ENCODE measurements around the gene CRTAC1.

Gene CRTAC1

DNA sequence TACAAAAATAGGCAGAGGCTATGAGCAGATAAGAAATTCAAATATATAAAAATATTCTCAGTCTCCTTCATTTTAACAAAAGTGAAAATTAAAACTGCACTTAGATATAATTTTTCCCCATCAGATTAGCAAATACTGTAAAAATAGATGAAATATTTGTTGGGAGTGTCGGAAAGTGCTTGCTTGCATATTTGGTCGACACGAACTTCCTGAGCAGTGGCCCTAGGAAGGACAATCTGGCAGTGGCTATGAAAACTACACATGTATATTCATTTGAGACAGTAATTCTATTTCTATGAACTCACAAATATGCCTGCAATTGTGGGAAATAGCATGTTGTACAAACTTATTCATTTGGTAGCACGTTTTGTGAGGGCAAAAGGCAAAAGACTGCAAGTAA, 99.4 kb downstream of the CRTAC1 start:
- H3K9me3 Mint-ChIP-seq (ENCODE audit: low read depth), result no peaks in the 10 kb centered on the region
- H3K4me3 Mint-ChIP-seq, result no peak overlapping the region
- H3K4me1 Mint-ChIP-seq (ENCODE audit: low read depth), result no peaks in the 10 kb centered on the region
- H3K27me3 Mint-ChIP-seq, result peaks cover 5% of the 10 kb centered on the region
- H3K36me3 Mint-ChIP-seq, result no peaks in the 10 kb centered on the region
- H3K27ac Mint-ChIP-seq, result no peak overlapping the region

DNA sequence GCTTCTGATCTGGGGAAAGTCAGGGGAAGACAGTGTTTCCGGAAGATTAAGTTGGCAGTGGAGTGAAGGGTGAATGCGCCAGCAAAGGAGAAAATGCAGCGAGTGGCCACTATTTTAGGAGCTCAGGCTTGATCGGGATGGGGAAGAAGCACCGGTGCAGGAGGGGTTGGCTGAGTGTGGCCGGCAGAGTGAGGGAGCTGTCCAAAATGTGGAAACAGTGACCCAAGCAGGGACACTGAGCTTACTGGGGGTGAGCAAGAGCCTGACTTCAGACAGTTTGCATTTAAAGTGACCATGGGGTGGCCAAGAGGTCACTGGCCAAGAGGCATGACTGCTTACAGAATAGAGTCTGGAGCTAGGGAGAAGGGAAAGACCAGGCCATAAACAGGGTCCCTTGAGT, 101.5 kb downstream of the CRTAC1 start:
- no peaks in the 10 kb centered on the region for H3K9me3 Mint-ChIP-seq (ENCODE audit: low read depth)

DNA sequence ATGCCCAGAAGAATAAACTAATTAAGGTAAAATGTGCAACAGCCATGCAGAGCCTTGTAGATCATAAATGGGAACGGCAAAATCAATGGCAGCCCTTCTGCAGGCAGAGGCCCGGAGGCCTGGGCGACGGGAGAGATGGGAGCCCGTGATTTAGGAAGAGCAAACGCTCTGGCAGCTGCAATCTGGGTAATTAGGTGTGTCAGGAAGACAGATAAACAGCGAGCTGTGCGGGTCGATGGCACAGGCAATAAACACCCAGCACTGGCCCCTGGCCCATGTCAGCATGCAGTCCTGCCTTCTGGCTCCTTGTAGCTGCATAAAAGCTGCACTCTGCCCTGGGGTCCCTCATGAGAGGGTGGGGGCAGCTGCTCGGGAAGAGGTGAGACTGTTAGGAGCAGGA, 102.8 kb downstream of the CRTAC1 start:
- peaks cover 18% of the 10 kb centered on the region for H3K27me3 Mint-ChIP-seq

More for the DNA sequence above, 101.5 kb downstream of the CRTAC1 start:
- no peaks in the 10 kb centered on the region for H3K4me1 Mint-ChIP-seq (ENCODE audit: low read depth)
- H3K4me3 Mint-ChIP-seq, result no peak overlapping the region
- H3K27me3 Mint-ChIP-seq, result peaks cover 17% of the 10 kb centered on the region
- H3K36me3 Mint-ChIP-seq, result no peaks in the 10 kb centered on the region
- H3K27ac Mint-ChIP-seq, result no peak overlapping the region

DNA sequence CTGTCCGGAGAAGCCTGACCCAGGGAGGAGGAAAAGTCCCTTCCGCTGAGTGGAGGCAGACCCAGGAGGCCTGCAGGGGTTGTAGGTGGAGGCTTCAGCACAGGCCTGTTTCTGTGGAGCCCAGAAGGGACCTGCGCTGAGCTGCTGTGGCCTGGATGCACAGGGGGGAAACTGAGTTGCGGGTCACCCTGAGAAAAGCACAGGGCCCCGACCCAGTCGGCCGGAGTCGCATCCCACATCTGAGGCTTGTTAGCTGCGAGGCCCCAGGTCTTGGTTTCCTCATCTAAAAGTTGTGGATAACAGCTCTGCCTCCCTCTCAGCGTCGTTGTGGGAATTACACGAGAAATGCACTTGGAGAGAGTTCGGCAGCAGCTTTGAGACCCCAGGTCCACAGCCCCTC, 104.4 kb downstream of the CRTAC1 start:
- H3K27ac Mint-ChIP-seq, result no peak overlapping the region
- no peak overlapping the region for H3K4me3 Mint-ChIP-seq
- H3K9me3 Mint-ChIP-seq (ENCODE audit: low read depth), result no peaks in the 10 kb centered on the region
- H3K27me3 Mint-ChIP-seq, result peaks cover 18% of the 10 kb centered on the region
- H3K4me1 Mint-ChIP-seq (ENCODE audit: low read depth), result no peaks in the 10 kb centered on the region
- H3K36me3 Mint-ChIP-seq, result no peaks in the 10 kb centered on the region

More for the DNA sequence above, 102.8 kb downstream of the CRTAC1 start:
- no peak overlapping the region for H3K27ac Mint-ChIP-seq
- no peaks in the 10 kb centered on the region for H3K9me3 Mint-ChIP-seq (ENCODE audit: low read depth)
- no peaks in the 10 kb centered on the region for H3K36me3 Mint-ChIP-seq
- no peaks in the 10 kb centered on the region for H3K4me1 Mint-ChIP-seq (ENCODE audit: low read depth)
- no peak overlapping the region for H3K4me3 Mint-ChIP-seq

DNA sequence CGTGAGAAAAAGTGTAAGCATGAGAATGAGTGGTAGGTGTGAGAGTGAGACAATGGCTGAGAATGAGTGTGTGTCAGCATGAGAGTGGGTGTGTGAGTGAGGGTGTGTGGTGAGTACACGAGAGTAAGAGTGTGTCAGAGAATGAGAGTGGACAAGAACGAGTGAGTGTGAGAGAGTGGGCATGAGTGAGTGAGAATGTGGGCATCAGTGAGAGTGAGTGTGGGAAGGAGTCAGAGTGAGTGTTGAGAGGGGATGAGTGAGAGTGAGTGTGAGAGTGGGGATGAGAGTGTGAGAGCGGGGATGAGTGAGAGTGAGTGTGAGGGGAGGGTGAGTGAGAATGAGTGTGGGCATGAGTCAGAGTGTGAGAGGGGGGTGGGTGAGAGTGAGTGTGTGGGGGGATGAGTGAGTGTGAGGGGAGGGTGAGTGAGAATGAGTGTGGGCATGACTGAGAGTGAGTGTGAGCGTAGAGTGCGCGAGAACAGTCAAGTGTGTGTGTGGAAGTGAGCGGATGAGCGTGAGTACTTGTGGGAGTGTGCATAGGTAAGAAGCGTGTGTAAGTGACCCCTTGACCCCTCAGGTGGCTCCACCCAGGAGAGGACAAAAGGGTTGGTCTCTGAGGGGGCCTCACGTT, 105.0 kb downstream of the CRTAC1 start:
- Mint-ChIP-seq H3K9me3 (ENCODE audit: low read depth) (no peaks in the 10 kb centered on the region), H3K27me3 (peaks cover 18% of the 10 kb centered on the region), H3K27ac (no peak overlapping the region), H3K4me3 (no peak overlapping the region), H3K36me3 (no peaks in the 10 kb centered on the region), H3K4me1 (ENCODE audit: low read depth) (no peaks in the 10 kb centered on the region)

DNA sequence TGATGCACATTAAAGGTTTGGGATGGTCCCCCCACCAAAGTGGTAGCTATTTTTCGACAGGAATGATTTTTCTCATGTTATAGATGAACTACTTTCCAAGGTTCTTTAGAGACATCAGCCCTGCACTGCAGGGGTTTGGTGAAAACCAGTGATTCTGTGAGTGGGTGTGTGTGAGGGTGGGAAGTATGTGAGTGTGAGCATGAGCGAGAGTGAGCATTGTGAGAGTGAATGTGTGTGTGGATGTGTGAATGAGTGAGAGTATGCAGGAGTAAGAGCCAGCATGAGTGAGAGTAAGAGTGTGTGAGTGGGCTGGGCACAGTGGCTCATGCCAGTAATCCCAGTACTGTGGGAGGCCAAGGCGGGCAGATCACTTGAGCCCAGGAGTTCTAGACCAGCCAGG, 105.7 kb downstream of the CRTAC1 start:
- H3K4me3 Mint-ChIP-seq, result no peak overlapping the region
- H3K9me3 Mint-ChIP-seq (ENCODE audit: low read depth), result no peaks in the 10 kb centered on the region
- no peaks in the 10 kb centered on the region for H3K36me3 Mint-ChIP-seq
- no peak overlapping the region for H3K27ac Mint-ChIP-seq
- H3K4me1 Mint-ChIP-seq (ENCODE audit: low read depth), result no peaks in the 10 kb centered on the region
- H3K27me3 Mint-ChIP-seq, result peaks cover 18% of the 10 kb centered on the region

DNA sequence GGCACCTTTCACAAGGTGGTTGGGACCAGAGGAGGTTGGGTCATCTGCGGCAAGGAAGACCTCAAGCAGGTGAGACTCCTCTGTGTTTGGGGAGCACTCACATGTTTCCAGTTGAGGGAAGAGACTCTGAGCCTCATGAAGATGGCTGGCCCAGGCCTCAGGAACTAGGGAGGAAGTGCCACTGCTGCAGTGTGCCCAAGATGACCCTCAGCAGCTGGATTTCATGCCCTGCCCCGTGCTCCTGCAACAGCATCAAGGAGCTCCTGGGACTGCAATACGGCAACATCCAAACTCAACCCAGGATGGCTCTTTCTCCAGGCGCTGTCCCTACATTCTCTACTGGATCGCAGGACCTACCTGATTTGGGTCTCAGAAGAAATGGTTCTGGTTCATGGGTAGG, 106.9 kb downstream of the CRTAC1 start:
- Mint-ChIP-seq H3K4me1 (ENCODE audit: low read depth) (peaks cover 6% of the 10 kb centered on the region), H3K36me3 (no peaks in the 10 kb centered on the region), H3K27ac (no peak overlapping the region), H3K4me3 (no peak overlapping the region), H3K27me3 (peaks cover 18% of the 10 kb centered on the region), H3K9me3 (ENCODE audit: low read depth) (no peaks in the 10 kb centered on the region)

DNA sequence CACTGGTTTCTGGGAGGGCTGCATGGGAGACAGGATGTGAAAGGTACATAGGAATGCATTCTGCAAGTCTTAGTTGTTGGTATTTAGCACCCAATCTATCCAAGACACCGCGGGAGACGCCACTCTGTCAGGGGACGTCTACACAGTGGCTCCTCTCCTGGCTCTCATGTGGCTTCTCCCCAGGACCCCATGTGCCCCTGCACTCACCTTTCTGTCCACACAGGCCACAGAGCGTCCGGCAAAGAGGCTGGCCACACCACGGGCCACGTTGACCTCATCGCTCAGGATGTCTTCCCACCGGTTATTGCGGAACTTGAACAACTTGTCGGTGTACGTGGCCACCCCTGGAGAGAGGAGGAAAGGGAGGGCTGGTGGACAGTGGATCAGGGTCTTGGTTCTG, 107.4 kb downstream of the CRTAC1 start:
- H3K4me3 Mint-ChIP-seq, result no peak overlapping the region
- H3K4me1 Mint-ChIP-seq (ENCODE audit: low read depth), result peaks cover 6% of the 10 kb centered on the region
- peaks cover 21% of the 10 kb centered on the region for H3K27me3 Mint-ChIP-seq
- no peak overlapping the region for H3K27ac Mint-ChIP-seq
- no peaks in the 10 kb centered on the region for H3K36me3 Mint-ChIP-seq
- H3K9me3 Mint-ChIP-seq (ENCODE audit: low read depth), result no peaks in the 10 kb centered on the region

DNA sequence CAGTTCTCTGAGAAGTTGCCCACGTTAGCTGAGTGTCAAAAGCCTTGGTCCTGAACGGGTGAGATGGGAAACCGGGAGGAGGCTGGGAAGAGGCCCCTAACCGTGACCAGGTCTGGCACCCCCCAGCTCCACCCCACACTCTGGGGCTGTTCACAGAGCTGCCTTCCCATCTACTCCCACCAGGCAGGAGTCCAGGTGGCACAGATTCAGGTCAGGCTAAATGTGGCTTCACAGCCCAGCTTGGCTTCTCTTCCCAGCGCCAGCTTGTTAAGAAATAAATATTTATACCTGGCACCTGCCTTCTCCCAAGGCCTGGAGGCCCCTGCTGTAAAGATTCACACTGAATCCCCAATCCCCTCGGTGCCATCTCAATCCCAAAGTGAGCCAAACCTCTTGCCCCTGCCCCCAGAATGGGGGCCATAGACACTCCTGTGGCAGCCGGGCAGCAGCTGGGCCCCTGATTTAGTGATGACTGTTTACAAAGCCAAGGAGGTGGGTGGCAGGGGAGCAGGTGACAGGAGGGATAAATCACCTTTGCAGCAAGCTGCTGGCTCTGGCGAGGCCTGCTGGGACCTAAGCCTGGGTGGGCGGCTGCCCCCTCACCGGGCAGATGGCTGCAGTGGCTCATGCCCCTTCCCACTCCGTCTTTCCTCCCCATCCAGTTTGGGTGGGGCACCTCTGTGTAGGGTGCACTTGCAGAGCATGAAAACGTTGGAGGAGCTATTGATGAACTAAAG, 108.2 kb downstream of the CRTAC1 start:
- Mint-ChIP-seq H3K27me3 (peaks cover 17% of the 10 kb centered on the region), H3K27ac (no peak overlapping the region), H3K4me3 (no peak overlapping the region), H3K36me3 (no peaks in the 10 kb centered on the region), H3K9me3 (ENCODE audit: low read depth) (no peaks in the 10 kb centered on the region), H3K4me1 (ENCODE audit: low read depth) (peaks cover 6% of the 10 kb centered on the region)

DNA sequence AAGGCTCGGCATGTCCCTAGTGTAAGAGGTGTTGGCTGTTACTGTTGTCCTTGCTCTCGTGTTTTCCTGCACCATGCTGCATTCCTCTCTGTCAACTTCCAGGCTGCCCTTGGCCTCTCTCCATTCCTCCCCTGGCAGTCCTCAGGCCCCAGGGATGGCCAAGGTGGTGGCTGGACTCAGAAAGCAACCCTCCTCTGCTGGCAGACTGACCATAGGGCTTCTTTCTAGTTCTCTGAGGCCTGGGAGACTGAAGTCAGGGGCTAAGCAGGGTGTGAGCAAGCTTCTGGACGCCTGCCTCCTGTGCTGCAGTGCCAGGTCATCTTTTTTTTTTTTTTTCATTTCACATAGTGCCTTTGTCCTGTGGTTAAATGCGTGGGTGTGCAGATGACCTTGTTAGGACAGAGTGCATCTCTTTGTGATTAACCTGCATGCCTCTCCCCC, 108.8 kb downstream of the CRTAC1 start:
- peaks cover 6% of the 10 kb centered on the region for H3K4me1 Mint-ChIP-seq (ENCODE audit: low read depth)
- no peaks in the 10 kb centered on the region for H3K9me3 Mint-ChIP-seq (ENCODE audit: low read depth)
- peaks cover 17% of the 10 kb centered on the region for H3K27me3 Mint-ChIP-seq
- H3K36me3 Mint-ChIP-seq, result no peaks in the 10 kb centered on the region
- no peak overlapping the region for H3K27ac Mint-ChIP-seq
- H3K4me3 Mint-ChIP-seq, result no peak overlapping the region

DNA sequence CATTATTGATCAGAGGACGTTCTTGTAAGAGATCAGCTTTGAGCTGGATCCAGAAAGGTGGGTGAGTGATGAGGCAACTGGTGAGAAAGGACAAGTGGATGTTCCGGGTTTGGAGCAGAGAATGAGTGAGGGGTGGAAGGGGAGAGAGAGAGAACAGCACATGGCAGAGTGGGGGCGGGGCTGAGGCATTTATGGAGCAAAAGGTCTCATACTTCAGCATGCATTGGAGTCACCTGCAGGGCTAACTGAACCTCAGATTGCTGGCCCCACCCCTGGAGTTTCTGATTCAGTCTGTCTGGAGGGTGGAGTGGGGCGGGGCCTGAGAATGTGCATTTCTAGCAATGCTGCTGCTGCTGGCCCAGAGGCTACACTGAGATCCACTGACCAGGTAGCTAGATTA, 109.6 kb downstream of the CRTAC1 start:
- Mint-ChIP-seq H3K27me3 (peaks cover 19% of the 10 kb centered on the region), H3K4me1 (ENCODE audit: low read depth) (peaks cover 6% of the 10 kb centered on the region)

DNA sequence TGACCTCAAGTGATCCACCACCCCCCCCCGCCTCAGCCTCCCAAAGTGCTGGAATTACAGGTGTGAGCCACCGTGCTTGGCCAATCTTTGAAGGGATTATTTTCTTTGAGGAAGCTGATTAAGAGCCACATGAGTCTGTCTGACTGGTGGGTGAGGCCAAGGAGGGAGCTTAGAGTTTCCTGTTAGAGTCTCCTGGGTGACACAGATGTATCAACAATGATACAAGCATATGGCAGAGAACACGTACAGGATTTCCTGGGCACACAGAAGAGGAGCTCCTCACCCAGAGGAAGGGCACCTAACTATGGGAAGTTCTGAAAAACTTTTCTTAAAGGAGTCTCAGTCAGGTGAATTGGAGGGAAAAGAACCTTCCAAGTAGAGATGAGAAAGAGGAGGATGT, 111.4 kb downstream of the CRTAC1 start:
- Mint-ChIP-seq H3K27me3 (peaks cover 8% of the 10 kb centered on the region), H3K9me3 (ENCODE audit: low read depth) (no peaks in the 10 kb centered on the region), H3K36me3 (no peaks in the 10 kb centered on the region), H3K4me3 (no peak overlapping the region), H3K27ac (no peak overlapping the region), H3K4me1 (ENCODE audit: low read depth) (peaks cover 6% of the 10 kb centered on the region)

More for the DNA sequence above, 109.6 kb downstream of the CRTAC1 start:
- Mint-ChIP-seq H3K27ac (no peak overlapping the region), H3K9me3 (ENCODE audit: low read depth) (no peaks in the 10 kb centered on the region), H3K36me3 (no peaks in the 10 kb centered on the region), H3K4me3 (no peak overlapping the region)

DNA sequence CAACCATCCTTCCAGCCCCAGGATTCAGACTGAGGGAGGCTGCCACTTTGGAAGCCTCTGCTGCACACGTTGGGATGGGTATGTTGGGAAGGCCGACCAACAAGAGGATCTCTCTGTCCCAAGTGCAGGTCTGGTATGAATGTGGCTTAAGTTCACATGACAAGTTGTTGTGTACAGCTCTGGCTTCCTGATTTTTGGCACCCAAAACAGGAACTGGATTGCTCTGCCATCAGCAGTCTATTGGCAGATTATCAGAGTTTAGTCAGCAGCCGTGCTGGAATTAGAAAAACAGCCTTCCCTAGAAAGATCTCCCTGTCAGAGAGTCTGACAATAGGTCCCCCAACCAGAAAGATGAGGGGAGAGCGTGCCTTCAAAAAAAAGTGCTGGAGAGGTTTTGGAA, 113.8 kb downstream of the CRTAC1 start:
- peaks cover 7% of the 10 kb centered on the region for H3K27me3 Mint-ChIP-seq
- H3K36me3 Mint-ChIP-seq, result no peaks in the 10 kb centered on the region
- no peak overlapping the region for H3K27ac Mint-ChIP-seq
- H3K4me1 Mint-ChIP-seq (ENCODE audit: low read depth), result peaks cover 6% of the 10 kb centered on the region
- no peak overlapping the region for H3K4me3 Mint-ChIP-seq
- no peaks in the 10 kb centered on the region for H3K9me3 Mint-ChIP-seq (ENCODE audit: low read depth)

DNA sequence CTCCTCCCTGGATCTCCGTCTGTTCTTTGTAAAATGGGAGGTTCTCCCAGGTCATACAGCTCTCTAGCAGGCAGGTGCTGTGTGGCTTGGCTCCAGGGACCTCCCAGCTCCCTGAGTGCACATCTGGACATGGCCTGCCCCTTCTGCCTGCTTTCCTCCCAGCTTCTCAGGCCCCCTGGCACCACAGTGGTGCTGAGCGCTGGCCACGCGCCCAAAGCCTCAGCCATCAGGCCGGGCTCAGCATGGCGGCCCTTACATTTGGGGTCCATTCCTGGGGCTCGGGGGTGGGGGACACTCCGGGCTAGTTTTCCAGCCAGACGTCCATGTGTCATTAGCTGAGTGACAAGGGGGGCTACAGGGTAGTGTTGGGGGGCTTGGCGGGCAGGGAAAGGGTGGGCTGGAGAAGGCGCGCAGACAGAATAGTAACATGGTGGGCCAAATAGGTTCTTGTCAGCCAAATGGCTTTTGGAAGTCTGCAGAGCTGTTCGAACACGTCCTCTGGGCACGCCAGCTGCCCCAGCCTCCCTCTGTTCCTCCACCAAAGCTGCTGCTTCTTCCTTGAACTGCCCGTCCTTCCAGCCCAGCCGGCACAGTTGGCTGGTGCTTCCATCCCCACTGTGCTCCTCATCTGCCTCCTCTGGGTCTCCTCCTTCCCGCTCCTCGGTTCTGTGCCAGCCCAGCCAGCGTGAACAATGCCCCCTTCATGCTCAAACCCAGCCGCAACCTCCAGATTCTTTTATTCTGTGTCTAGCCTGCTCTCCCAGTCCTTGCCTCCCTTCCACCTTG, 114.9 kb downstream of the CRTAC1 start:
- Mint-ChIP-seq H3K27ac (no peak overlapping the region), H3K36me3 (no peaks in the 10 kb centered on the region), H3K4me1 (ENCODE audit: low read depth) (peaks cover 6% of the 10 kb centered on the region), H3K27me3 (peaks cover 7% of the 10 kb centered on the region), H3K9me3 (ENCODE audit: low read depth) (no peaks in the 10 kb centered on the region), H3K4me3 (no peak overlapping the region)

DNA sequence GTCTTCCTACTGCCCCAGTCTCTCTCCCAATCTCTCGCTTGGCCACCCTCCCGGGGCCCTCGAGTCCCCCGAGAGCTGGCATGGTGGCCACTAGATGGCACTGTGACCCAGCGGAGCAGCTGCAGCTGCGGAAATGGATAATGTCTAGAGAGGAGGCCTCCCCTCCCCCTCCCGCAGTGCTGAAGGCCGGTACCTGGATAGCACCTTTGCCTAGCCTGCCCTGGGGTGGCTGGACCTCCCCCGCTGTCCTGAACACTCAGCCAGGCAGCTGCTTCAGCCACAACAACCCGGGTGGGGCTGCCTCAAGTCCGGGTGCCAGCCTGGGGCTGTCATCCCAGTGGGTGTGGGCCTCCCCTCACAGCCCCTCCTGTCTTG, 115.6 kb downstream of the CRTAC1 start:
- Mint-ChIP-seq H3K9me3 (ENCODE audit: low read depth) (no peaks in the 10 kb centered on the region), H3K4me1 (ENCODE audit: low read depth) (peaks cover 6% of the 10 kb centered on the region), H3K4me3 (no peak overlapping the region), H3K27me3 (peaks cover 7% of the 10 kb centered on the region), H3K27ac (no peak overlapping the region), H3K36me3 (no peaks in the 10 kb centered on the region)
